ENCODE measurements around the gene GLIS1.

DNA sequence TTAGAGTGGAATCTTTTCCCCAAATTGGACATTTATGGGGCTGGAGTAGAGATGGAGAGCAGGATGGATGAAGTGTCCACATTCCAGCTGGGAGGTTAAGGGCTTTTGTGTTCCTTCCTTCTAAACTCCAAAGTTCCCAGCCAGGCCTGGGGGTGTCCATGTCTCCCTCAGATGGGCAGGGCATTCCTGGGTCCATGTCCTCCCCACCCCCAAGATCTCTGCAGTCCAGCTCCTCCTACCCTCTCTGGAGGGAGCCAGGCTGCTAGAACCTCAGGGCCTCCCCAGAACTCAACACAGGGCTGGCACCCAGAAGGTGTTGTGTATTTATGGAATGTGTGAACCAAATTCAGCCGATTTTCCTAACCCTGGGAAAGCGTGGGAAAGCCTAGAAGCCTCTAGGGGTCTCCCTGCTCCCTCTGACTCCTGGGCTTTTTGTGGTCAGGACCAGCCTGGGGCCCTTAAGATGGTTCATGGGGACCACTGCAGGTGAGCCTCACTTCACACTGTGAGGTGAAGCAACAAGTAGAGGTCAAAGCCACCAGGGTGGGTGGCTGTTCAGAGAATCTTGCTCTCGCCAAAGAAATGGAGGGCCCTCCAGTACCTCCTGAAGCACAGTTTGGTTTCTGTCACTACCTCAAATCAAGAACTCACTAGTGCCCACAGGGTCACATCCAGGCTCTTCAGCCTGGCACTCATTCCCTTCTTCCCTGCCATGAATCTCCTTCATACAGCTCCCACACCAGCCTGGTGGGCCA lies 54.8 kb downstream of the GLIS1 start:
- no peak for TF ChIP-seq POLR2A (IDR thresholded peaks at IDR 0.05; ENCODE audit: extremely low read depth, insufficient read length)
- TF ChIP-seq, protein P1, sequence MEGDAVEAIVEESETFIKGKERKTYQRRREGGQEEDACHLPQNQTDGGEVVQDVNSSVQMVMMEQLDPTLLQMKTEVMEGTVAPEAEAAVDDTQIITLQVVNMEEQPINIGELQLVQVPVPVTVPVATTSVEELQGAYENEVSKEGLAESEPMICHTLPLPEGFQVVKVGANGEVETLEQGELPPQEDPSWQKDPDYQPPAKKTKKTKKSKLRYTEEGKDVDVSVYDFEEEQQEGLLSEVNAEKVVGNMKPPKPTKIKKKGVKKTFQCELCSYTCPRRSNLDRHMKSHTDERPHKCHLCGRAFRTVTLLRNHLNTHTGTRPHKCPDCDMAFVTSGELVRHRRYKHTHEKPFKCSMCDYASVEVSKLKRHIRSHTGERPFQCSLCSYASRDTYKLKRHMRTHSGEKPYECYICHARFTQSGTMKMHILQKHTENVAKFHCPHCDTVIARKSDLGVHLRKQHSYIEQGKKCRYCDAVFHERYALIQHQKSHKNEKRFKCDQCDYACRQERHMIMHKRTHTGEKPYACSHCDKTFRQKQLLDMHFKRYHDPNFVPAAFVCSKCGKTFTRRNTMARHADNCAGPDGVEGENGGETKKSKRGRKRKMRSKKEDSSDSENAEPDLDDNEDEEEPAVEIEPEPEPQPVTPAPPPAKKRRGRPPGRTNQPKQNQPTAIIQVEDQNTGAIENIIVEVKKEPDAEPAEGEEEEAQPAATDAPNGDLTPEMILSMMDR (IDR thresholded peaks at IDR 0.05; ENCODE audit: low read depth, low read length), result no peak
- TF ChIP-seq, protein P2, sequence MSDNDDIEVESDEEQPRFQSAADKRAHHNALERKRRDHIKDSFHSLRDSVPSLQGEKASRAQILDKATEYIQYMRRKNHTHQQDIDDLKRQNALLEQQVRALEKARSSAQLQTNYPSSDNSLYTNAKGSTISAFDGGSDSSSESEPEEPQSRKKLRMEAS (IDR thresholded peaks at IDR 0.05; ENCODE audit: low read depth, low read length), result no peak

Measured in NB4 (cell line).